GM12891 (cell line): ENCODE results near the gene DNAJB4.

Experiments used
- PAX5 ChIP-seq: IDR thresholded peaks from 2 replicates; pipeline ENCODE4 v1.6.1; 2011; ENCODE audit warnings: low read length, moderate library complexity, mild to moderate bottlenecking; ENCODE audit not compliant: insufficient read depth, severe bottlenecking
- POLR2A ChIP-seq: IDR thresholded peaks from 2 replicates; pipeline ENCODE4 v1.6.1; 2011; ENCODE audit warnings: low read depth, low read length, control low read depth
- POLR2AphosphoS5 ChIP-seq: IDR thresholded peaks from 2 replicates; pipeline ENCODE4 v1.6.1; 2011; ENCODE audit warnings: low read depth, low read length, control low read depth
- SPI1 ChIP-seq: IDR thresholded peaks from 2 replicates; pipeline ENCODE4 v1.6.1; 2011; ENCODE audit warnings: low read depth, low read length, control low read depth
- TAF1 ChIP-seq: IDR thresholded peaks from 2 replicates; pipeline ENCODE4 v1.6.1; 2011; ENCODE audit warnings: low read depth, low read length, control low read depth

- no peak for TF ChIP-seq POLR2A
- no peak for TF ChIP-seq POLR2AphosphoS5
- no peak for TF ChIP-seq TAF1
- TF ChIP-seq PAX5: no peak
- no peak for TF ChIP-seq SPI1
These were observed 1.5 kb upstream of the DNAJB4 start for GRCh38 chr1:78003070-78003746.
